HEK293T (cell line): Measurements from ENCODE around the gene NID1.
"Not testable (repeated sequence)": the region's sequence is repeated elsewhere in the genome, so short reads cannot be mapped to it uniquely, and the experiment has no call there.

Source experiments
- CTCF ChIA-PET: fragments of 350-600 bp; formaldehyde crosslinking; extraction: SDS; loops from one replicate; lab custom pipeline; 2021; ENCODE audit warnings: antibody characterized with exemption, inconsistent platforms; lab: Yijun Ruan, JAX
- POLR2A ChIA-PET: fragments of 350-600 bp; formaldehyde crosslinking; extraction: SDS; loops from one replicate; lab custom pipeline; 2020; ENCODE audit warnings: antibody characterized with exemption, inconsistent platforms; lab: Yijun Ruan, JAX
- DNase-seq: peaks from one replicate; pipeline ENCODE4 v3.0.0; 2012; ENCODE audit warnings: mixed read lengths; ENCODE audit errors: extremely low spot score
- ARNT ChIP-seq: fragments of 450-650 bp; IDR thresholded peaks from 2 replicates; pipeline ENCODE4 v1.6.1; 2017; ENCODE audit warnings: mild to moderate bottlenecking
- BHLHE40 ChIP-seq: fragments of 450-650 bp; IDR thresholded peaks from 2 replicates; pipeline ENCODE4 v1.6.1; 2016; ENCODE audit warnings: mild to moderate bottlenecking, moderate library complexity, borderline replicate concordance
- CTBP1 ChIP-seq: fragments of 450-650 bp; IDR thresholded peaks from 2 replicates; pipeline ENCODE4 v1.6.1; 2016; ENCODE audit warnings: borderline replicate concordance
- ELF4 ChIP-seq: fragments of 450-650 bp; IDR thresholded peaks from 2 replicates; pipeline ENCODE4 v1.6.1; 2017; ENCODE audit warnings: antibody characterized with exemption
- FOXA1 ChIP-seq: fragments of 450-650 bp; IDR thresholded peaks from 2 replicates; pipeline ENCODE4 v1.6.1; 2016; ENCODE audit warnings: mild to moderate bottlenecking
- FOXK2 ChIP-seq: fragments of 450-650 bp; IDR thresholded peaks from 2 replicates; pipeline ENCODE4 v1.6.1; 2016; ENCODE audit warnings: mild to moderate bottlenecking
- FOXM1 ChIP-seq: fragments of 450-650 bp; IDR thresholded peaks from 2 replicates; pipeline ENCODE4 v1.6.1; 2017; ENCODE audit warnings: mild to moderate bottlenecking, borderline replicate concordance
- HDGF ChIP-seq: fragments of 450-650 bp; IDR thresholded peaks from 2 replicates; pipeline ENCODE4 v1.6.1; 2017; ENCODE audit warnings: antibody characterized with exemption, borderline replicate concordance
- L3MBTL2 ChIP-seq: fragments of 450-650 bp; conservative IDR thresholded peaks from 2 replicates; pipeline ENCODE4 v1.6.1; 2016; ENCODE audit warnings: mild to moderate bottlenecking
- LEF1 ChIP-seq: fragments of 450-650 bp; IDR thresholded peaks from 2 replicates; pipeline ENCODE4 v1.6.1; 2017; ENCODE audit warnings: mild to moderate bottlenecking, borderline replicate concordance
- NFRKB ChIP-seq: fragments of 450-650 bp; IDR thresholded peaks from 2 replicates; pipeline ENCODE4 v1.6.1; 2016; ENCODE audit warnings: mild to moderate bottlenecking, moderate library complexity
- PKNOX1 ChIP-seq: fragments of 450-650 bp; IDR thresholded peaks from 2 replicates; pipeline ENCODE4 v1.6.1; 2016
- SP1 ChIP-seq: fragments of 450-650 bp; IDR thresholded peaks from 2 replicates; pipeline ENCODE4 v1.6.1; 2017
- SUZ12 ChIP-seq: fragments of 450-650 bp; IDR thresholded peaks from 2 replicates; pipeline ENCODE4 v1.6.1; 2016; ENCODE audit warnings: mild to moderate bottlenecking
- TARDBP ChIP-seq: fragments of 450-650 bp; IDR thresholded peaks from 2 replicates; pipeline ENCODE4 v1.6.1; 2016
- ZNF384 ChIP-seq: fragments of 450-650 bp; IDR thresholded peaks from 2 replicates; pipeline ENCODE4 v1.6.1; 2016

Gene NID1

GRCh38 chr1:236085545-236086159 lies 20.8 kb upstream of the NID1 start:
- TF ChIP-seq NFRKB = no peak
- TF ChIP-seq TARDBP = peak; percentile 37; the same call in 1 of the 2 replicates
- ChIA-PET CTCF (no interaction called here), POLR2A (interaction anchor here (1.5 kb wide), 1 partner anchor 21 kb away, joined by 4 read pairs; the partner anchor contains the start of gene NID1)
- DNase-seq = no peak

GRCh38 chr1:236084386-236084730 lies 19.5 kb upstream of the NID1 start:
- DNase-seq = no peak
- ChIA-PET POLR2A (no interaction called here), CTCF (no interaction called here)
- TF ChIP-seq FOXM1 = no peak
- no peak for TF ChIP-seq ARNT
- TF ChIP-seq BHLHE40 = no peak
- TF ChIP-seq FOXK2 = no peak
- no peak for TF ChIP-seq ELF4
- no peak for TF ChIP-seq NFRKB
- TF ChIP-seq L3MBTL2 = no peak
- no peak for TF ChIP-seq LEF1

GRCh38 chr1:236083650-236084385 lies 18.9 kb upstream of the NID1 start:
- ChIA-PET POLR2A (no interaction called here), CTCF (no interaction called here)
- no peak for TF ChIP-seq BHLHE40
- TF ChIP-seq FOXK2 = no peak
- TF ChIP-seq PKNOX1 = no peak
- TF ChIP-seq NFRKB = no peak
- no peak for TF ChIP-seq FOXM1
- no peak for TF ChIP-seq ELF4
- no peak for TF ChIP-seq FOXA1
- TF ChIP-seq SP1 = no peak
- TF ChIP-seq LEF1 = no peak
- no peak for TF ChIP-seq CTBP1
- TF ChIP-seq L3MBTL2 = no peak
- no peak for TF ChIP-seq TARDBP
- no peak for TF ChIP-seq ZNF384
- no peak for TF ChIP-seq ARNT
- TF ChIP-seq HDGF = no peak
- TF ChIP-seq SUZ12 = no peak
- DNase-seq = no peak

- TF ChIP-seq TARDBP = no peak
- no peak for TF ChIP-seq FOXM1
- TF ChIP-seq SUZ12 = no peak
- TF ChIP-seq ZNF384 = no peak
- TF ChIP-seq PKNOX1 = no peak
- DNase-seq = no peak
- CTCF ChIA-PET = no interaction called here
- POLR2A ChIA-PET = no interaction called here
Measured at GRCh38 chr1:236082526-236082925, 17.6 kb upstream of the NID1 start.

- DNase-seq = no peak
- TF ChIP-seq ARNT (no peak), FOXA1 (no peak), NFRKB (no peak), LEF1 (no peak), HDGF (no peak), SP1 (no peak), FOXK2 (no peak), ZNF384 (no peak), BHLHE40 (no peak), SUZ12 (no peak), CTBP1 (no peak), L3MBTL2 (no peak), PKNOX1 (no peak), FOXM1 (no peak), ELF4 (no peak), TARDBP (no peak)
- POLR2A ChIA-PET = no interaction called here
- CTCF ChIA-PET = no interaction called here
Measured at GRCh38 chr1:236081546-236082227, 16.8 kb upstream of the NID1 start.

GRCh38 chr1:236079703-236080102 lies 14.8 kb upstream of the NID1 start:
- DNase-seq = no peak
- TF ChIP-seq HDGF = no peak
- TF ChIP-seq FOXM1 = no peak
- CTCF ChIA-PET = no interaction called here
- POLR2A ChIA-PET = no interaction called here

- POLR2A ChIA-PET = no interaction called here
- DNase-seq = no peak
- CTCF ChIA-PET = no interaction called here
- TF ChIP-seq HDGF = no peak
- no peak for TF ChIP-seq FOXA1
- TF ChIP-seq ZNF384 = no peak
- no peak for TF ChIP-seq ARNT
- TF ChIP-seq FOXK2 = no peak
- no peak for TF ChIP-seq SP1
- TF ChIP-seq NFRKB = no peak
- no peak for TF ChIP-seq LEF1
- no peak for TF ChIP-seq FOXM1
- no peak for TF ChIP-seq TARDBP
- no peak for TF ChIP-seq SUZ12
- TF ChIP-seq BHLHE40 = no peak
Measured at GRCh38 chr1:236078993-236079392, 14.1 kb upstream of the NID1 start.

- CTCF ChIA-PET, POLR2A ChIA-PET, DNase-seq: not testable (repeated sequence)
Measured at GRCh38 chr1:236078077-236078476, 13.2 kb upstream of the NID1 start.
